HEK293T (cell line): ENCODE results near the gene SLC35F3.

Experiments used
- BHLHE40 ChIP-seq: fragments of 450-650 bp; IDR thresholded peaks from 2 replicates; pipeline ENCODE4 v1.6.1; 2016; ENCODE audit warnings: mild to moderate bottlenecking, moderate library complexity, borderline replicate concordance
- FOXA1 ChIP-seq: fragments of 450-650 bp; IDR thresholded peaks from 2 replicates; pipeline ENCODE4 v1.6.1; 2016; ENCODE audit warnings: mild to moderate bottlenecking
- LEF1 ChIP-seq: fragments of 450-650 bp; IDR thresholded peaks from 2 replicates; pipeline ENCODE4 v1.6.1; 2017; ENCODE audit warnings: mild to moderate bottlenecking, borderline replicate concordance
- SP1 ChIP-seq: fragments of 450-650 bp; IDR thresholded peaks from 2 replicates; pipeline ENCODE4 v1.6.1; 2017
- SUZ12 ChIP-seq: fragments of 450-650 bp; IDR thresholded peaks from 2 replicates; pipeline ENCODE4 v1.6.1; 2016; ENCODE audit warnings: mild to moderate bottlenecking
- ZNF384 ChIP-seq: fragments of 450-650 bp; IDR thresholded peaks from 2 replicates; pipeline ENCODE4 v1.6.1; 2016

DNA sequence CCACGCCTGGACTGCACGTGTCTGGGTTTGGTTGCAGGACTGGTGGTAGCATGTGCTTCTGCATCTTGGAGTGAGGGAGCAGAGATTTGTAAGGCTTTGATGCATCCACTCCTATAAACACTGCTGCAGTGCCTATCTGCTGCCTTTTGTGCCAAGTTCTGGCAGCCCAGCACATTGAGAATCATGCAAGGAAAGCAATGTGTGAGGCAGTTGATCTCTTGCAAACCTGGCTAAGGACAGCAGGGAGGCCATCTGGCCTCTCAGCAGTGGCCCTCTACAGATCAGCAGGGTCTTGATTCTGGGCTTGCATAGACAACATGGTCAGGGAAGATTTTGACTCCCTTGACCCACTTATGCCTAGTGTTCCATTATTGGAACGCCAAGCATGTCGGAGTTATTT, 387.5 kb downstream of the SLC35F3 start:
- no peak for TF ChIP-seq LEF1
- TF ChIP-seq FOXA1: no peak
- TF ChIP-seq SUZ12: no peak
- TF ChIP-seq BHLHE40: no peak
- no peak for TF ChIP-seq SP1
- no peak for TF ChIP-seq ZNF384
